AG10803 (cell line): ENCODE results near the gene GALNT18.

Experiments used
- DNase-seq: peaks from one replicate; pipeline ENCODE4 v3.0.0; 2010; ENCODE audit warnings: low read depth
- H3K4me3 ChIP-seq: 2 replicates; pipeline ENCODE4 v1.5.1; 2011; ENCODE audit warnings: mild to moderate bottlenecking, low read length, control low read depth
- TF ChIP-seq, protein P1 (sequence below): conservative IDR thresholded peaks from 2 replicates; pipeline ENCODE4 v1.5.1; 2011; ENCODE audit warnings: mild to moderate bottlenecking, low read length, control low read depth, inconsistent platforms

The GALNT18 gene

GRCh38 chr11:11262171-11262920, 359.5 kb downstream of the GALNT18 start:
- no peak overlapping the region for H3K4me3 ChIP-seq
- no peak for DNase-seq
- TF ChIP-seq, protein P1, sequence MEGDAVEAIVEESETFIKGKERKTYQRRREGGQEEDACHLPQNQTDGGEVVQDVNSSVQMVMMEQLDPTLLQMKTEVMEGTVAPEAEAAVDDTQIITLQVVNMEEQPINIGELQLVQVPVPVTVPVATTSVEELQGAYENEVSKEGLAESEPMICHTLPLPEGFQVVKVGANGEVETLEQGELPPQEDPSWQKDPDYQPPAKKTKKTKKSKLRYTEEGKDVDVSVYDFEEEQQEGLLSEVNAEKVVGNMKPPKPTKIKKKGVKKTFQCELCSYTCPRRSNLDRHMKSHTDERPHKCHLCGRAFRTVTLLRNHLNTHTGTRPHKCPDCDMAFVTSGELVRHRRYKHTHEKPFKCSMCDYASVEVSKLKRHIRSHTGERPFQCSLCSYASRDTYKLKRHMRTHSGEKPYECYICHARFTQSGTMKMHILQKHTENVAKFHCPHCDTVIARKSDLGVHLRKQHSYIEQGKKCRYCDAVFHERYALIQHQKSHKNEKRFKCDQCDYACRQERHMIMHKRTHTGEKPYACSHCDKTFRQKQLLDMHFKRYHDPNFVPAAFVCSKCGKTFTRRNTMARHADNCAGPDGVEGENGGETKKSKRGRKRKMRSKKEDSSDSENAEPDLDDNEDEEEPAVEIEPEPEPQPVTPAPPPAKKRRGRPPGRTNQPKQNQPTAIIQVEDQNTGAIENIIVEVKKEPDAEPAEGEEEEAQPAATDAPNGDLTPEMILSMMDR: no peak

DNA sequence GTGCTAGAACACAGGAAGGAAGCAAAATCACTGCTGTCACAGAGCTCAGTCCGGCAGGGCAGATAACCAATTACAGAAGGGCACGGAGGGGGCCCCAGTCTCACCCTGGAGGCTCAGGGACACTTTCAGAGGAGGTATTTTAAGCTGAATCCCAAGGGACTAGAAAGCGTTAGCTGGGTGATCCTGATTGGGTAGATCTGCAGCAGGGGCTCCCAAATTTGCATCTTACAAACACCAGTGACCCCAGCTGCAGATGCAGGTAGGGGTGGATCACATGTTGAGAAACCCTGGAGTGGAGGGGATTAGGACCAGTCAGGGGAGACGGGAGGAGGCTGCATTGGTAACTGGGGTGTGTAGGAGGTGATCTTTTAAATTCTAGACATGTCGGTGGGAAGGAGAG, 360.2 kb downstream of the GALNT18 start:
- no peak for DNase-seq
- TF ChIP-seq, protein P1: no peak
- no peak overlapping the region for H3K4me3 ChIP-seq

- TF ChIP-seq, protein P1: no peak
- no peak for DNase-seq
- no peak overlapping the region for H3K4me3 ChIP-seq
Observed at GRCh38 chr11:11260903-11261302, 360.9 kb downstream of the GALNT18 start.

GRCh38 chr11:11253995-11254394, 367.8 kb downstream of the GALNT18 start:
- H3K4me3 ChIP-seq: no peak overlapping the region
- no peak for DNase-seq
- TF ChIP-seq, protein P1: no peak

GRCh38 chr11:11253497-11253896, 368.3 kb downstream of the GALNT18 start:
- TF ChIP-seq, protein P1: no peak
- no peak for DNase-seq
- no peak overlapping the region for H3K4me3 ChIP-seq

DNA sequence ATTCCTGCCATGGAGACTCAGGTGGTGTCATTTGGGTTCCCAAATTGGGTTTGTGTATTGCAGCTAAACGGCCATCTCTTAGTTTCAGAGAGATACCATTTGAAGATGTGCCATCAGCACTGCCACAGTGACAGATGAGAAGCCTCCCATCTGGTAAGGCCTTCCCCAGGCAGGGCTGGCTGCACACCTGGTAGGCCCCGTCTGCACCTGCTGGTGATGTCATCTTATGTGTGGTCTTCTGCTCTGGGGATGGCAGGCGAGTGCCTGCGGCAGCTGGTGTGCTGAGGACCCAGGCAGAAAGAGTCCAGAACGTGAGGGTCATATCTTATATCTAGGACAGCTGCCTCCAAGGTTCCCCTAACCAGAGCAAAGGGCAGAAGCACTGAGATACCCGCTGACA, 369.4 kb downstream of the GALNT18 start:
- TF ChIP-seq, protein P1: no peak
- no peak overlapping the region for H3K4me3 ChIP-seq
- DNase-seq: no peak

DNA sequence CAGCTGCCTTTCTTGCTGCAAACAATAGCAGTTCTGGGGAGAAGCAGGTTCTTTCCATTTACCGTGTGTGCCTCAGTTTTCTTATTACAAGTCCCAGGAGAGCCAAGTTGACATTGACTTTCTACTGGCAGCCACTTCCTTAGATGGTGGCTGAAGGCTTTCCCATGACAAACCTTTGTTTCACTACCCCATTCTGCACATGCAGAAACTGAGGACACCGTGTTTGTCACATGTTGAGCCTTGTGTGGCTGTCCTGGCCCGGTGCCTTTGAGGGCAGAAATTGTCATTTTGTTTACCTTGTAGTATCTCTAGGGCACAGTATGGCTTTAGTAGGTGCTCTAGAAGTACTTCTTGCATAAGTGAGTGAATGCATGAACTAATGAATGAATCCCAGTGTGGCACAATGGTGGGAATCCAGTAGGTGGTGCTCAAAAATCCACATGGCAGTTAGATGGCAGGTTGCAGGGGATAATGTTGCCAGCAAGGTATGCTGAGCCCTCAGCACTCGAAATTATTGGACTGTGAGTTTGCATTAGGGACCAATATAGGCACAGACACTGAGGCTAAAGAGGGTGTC, 370.3 kb downstream of the GALNT18 start:
- H3K4me3 ChIP-seq: no peak overlapping the region
- TF ChIP-seq, protein P1: no peak
- no peak for DNase-seq
